GM21526 (cell line): ENCODE results near the gene KAZN.

Experiments
- ATAC-seq: cut with Tn5 transposase; IDR thresholded peaks from one replicate; pipeline ENCODE4 v1.9.1; 2021; ENCODE audit warnings: moderate library complexity; ENCODE audit not compliant: unreplicated experiment, low FRiP score

KAZN gene

DNA sequence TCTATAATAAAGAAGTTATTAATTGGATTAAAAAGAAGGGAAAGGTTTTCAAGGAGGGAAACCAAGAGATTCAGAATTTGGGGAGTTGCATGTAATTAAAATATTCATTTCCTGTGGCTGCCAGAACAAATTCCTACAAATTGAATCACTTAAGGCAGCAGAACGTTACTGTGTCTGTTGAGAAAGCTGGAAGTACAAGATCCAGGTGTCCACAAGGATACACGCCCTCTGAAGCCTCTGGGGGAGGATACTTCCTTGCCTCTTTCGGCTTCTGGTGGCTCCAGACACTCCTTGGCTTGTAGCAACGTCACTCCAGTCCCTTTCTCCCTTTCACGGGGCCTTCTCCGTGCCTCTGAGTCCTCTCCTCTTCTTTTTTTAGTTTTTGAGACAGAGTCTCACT is 67.9 kb downstream of the KAZN start:
- no peak for ATAC-seq

DNA sequence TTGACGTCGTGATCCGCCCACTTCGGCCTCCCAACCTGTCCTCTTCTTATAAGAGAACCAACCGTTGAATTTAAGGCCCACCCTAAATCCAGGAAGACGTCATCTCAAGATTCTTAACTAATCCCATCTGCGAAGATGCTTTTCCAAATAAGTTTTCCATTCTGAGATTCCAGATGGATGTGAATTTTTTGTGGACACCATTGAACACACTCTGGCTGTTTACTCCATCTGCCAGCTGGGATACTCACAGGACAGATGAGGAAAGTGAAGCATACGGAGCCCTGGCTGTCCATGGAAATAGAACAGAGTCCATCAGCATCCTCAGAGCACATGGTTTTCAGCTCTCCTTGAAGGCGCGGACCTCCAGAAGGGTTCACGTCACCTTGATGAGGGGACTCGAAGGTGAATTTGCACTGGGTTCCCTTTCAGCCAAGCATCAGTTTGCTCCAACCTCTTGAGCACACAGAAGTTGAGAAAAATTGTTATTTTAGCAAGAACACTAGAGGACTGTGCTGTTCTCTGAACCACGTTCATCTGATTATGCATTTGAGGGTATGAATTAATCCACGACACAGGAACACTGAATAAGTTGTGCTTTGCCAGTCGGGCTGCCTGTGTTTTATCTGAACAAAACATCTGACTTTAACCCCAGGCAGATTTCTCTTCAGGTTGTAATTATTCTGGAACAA is 68.6 kb downstream of the KAZN start:
- no peak for ATAC-seq

GRCh38 chr1:14667651-14667984 is 69.1 kb downstream of the KAZN start:
- no peak for ATAC-seq

DNA sequence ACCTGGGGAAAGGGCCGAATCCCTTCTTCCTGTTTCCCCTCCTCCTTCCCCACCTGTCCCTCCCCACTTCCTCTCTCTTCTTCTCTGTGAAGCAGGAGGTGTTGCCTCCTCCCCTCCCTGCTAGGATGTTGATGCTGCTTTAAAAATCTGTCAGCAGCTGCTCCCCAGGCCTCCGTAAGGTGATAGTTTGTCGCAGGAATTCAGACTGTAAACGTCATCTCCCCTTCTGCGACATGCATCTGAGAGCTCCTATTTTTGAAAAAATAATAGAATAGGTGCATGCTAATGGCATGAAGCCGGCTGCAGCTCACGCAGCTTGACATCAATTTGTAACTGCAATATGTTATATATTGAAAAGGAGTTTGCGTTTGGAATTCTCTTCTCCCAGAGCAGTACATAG is 70.1 kb downstream of the KAZN start:
- no peak for ATAC-seq

DNA sequence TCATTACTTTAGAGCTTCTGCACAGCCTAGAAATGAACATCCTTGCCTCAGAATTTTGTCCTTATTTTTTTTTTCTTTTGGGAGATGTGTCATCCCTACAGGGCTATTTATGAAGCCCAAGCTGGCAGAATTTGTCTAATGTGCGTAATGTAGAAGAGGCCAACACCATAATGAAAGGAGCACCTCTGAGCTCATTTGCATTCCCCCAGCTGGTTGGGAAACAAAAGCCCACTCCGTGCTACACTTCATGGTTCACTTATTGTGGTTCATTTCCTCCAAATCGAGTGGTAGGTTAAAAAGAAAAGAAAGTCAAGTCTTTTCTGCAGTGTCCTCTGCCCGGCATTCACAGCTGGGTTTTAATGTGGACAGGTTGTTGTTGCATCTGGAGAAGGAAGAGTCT is 73.5 kb downstream of the KAZN start:
- no peak for ATAC-seq

GRCh38 chr1:14674030-14674429 is 75.5 kb downstream of the KAZN start:
- no peak for ATAC-seq

GRCh38 chr1:14676400-14676799 is 77.9 kb downstream of the KAZN start:
- ATAC-seq = no peak

DNA sequence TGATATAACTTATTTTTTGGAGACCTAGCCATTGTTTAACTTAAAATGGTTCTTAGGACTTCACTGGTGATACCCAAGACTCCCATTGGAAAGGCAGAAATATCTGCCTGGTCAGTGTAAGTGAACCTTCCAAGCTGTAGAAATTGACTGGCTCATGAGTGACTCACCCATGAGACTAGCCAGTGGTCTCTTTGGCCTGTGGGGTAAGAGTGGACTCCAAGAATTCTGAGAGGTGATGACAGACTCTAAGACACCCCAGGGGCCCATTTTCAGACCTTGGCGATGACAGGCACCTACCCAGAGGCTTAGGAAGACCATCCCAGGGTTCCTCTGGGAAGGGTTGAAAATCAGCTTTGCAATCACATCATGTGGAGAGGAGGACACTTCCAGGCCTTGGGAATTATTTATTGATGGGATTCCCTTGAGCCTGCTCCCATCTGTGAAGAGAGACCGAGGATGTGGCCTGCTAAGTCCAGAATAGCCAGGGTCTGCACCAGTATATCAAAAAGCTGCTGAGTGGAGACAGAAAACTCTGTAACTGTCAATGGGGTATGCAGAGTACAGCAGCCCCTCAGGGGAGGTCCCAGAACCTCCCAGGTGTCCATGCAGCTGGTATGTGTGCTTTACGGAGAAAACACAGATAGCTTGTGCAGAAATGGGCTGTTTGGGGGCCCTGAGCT is 78.9 kb downstream of the KAZN start:
- no peak for ATAC-seq

- no peak for ATAC-seq
These were observed 79.6 kb downstream of the KAZN start for GRCh38 chr1:14678011-14678638.

DNA sequence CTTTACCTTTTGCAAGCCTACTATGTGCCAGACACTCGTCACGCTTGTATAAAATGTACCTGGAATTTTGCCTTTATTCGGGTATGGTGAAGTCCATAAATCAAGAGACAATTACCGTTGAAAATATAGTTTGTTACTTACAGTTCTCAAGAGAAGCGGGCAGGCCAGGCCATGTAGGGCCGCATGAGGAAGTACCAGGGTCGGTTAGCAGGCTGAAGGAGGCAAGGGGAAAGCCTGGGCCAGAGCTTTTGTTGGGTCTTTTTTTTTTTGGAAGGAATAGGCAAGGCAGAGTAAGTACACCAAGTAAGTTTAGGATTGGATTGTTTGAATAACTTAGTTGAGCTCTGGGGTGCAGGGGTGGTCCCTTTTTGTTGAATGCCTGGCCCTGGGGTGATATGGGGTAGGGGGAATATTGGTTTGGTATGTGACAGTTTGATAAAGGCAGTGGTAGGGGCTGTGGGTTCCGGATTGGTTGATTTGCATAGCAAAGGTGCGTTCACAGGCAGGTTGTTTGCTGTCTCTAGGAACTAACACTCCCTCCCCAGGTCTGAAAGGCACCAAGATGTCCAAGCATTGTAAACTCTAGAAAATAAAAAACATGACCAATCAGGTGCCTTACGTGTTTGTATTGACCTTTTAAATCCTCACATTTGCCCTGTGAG is 80.7 kb downstream of the KAZN start:
- ATAC-seq = no peak

GRCh38 chr1:14681182-14681581 is 82.7 kb downstream of the KAZN start:
- ATAC-seq = no peak

DNA sequence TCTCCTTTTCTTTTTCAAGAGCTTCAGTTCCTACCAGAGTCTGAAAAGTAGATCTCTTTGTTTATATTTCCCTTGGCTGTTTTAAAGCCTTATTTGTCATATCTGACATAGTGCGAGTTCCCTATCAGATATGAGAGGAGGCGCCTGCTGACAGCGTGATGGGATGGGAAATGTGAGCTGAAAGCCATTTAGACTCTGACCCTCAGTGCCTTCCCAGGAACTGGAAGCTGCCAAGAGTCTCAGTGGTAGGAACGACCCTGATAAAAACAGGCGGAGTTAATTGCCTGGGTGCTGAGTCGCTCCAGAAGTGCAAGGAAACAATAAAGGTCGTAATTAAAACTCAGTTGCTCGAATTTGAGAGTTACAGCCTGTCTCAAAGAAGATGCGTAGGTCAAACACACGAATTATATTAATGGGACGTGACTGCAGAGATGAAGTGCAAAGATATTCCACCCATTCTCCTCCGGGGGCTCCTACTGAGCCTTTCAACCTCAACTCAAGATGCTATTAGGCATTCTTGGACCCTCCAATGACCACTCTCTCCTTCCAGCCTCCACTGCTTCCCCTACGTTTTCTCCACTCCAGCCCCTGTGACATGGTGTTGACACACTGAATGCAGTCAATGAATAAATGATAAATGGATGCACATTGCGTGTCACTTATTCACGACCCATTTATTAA is 84.6 kb downstream of the KAZN start:
- no peak for ATAC-seq

DNA sequence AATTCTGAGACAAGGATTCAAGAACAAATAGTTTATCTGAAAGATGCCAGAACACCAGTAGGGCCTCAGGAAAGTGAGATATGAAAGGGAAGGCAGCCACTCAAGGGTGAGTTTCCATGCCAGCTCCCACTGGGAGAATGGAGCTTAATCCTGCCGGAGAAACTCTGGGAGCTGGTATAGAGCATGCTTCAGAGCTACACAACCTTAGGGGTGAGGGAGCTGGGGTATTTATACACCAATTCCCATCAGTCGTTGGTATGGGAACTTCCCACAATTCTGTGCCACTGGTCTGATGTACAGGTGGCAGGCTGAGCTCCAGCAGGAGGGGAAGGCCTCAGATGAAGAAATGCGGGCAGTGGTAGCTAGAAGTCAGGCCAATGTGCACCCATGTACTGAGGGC is 86.6 kb downstream of the KAZN start:
- ATAC-seq = no peak

GRCh38 chr1:14686701-14687100 is 88.2 kb downstream of the KAZN start:
- no peak for ATAC-seq

DNA sequence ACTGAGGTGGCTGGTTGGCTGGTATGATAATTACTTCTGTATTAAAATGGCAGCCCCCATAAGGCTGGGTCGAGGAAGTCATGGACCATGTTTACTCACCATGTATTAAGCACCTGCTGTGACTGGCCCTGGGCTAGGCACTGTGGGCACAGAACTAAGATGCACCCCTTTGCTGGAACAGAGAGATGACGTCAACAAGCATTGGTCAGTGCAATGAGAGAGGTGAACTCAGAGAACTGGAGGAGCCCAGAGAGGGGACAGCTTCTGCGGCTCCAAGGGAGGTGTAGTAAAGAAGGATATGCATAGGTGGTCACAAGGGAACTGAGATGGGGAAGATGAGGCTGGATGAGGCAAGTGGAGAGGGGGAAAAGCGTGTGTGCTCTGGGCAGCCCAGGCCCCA is 88.7 kb downstream of the KAZN start:
- ATAC-seq = no peak

DNA sequence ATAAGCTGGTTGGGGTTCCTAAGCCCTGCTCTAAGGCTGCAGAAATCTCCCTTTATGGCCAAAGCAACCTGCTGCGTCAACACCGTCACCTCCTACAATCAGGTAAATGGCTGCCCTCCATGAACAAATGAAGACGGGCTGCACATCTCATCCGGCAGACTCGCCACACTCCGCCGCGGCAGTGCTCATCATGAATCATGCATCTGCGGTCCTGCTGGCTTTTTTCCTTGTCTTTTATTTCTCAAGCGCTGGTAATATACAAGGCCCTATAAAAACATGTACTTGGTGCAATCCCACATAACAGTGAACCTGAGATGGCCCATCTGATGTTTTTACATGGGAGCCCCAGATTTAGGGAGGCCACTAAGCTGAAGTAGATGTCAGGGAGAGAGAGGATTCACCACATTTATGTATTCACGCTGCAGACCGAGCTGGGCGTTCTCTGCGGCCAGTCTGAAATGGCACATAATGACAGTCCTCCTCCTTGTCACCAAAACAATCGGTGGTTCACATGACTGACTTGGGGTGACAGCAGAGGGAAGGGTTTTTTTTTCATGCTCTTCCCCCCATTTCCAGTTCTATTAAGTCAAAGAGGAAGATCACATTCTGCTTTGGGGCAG is 91.6 kb downstream of the KAZN start:
- ATAC-seq = no peak

GRCh38 chr1:14693949-14694348 is 95.5 kb downstream of the KAZN start:
- no peak for ATAC-seq

DNA sequence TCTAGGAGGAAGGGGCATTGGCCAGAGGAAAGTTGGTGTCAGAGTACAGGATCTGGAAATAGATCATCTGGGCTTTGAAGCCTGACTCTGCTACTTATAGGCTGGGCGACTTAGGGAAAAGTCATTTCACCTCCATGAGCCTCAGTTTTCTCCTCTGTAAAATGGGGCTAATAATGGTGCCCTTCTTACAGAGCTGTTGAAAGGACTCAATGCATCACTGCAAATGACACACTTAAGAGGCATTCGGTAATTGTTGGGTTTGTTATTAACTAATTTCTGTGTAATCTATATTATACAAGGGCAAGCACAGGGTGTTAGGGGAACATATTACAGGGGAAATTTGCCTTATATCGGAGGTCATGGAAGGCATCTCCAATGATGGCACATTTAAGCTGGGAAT is 96.1 kb downstream of the KAZN start:
- ATAC-seq = no peak

- no peak for ATAC-seq
These were observed 98.3 kb downstream of the KAZN start for GRCh38 chr1:14696761-14697160.

- no peak for ATAC-seq
These were observed 98.9 kb downstream of the KAZN start for GRCh38 chr1:14697353-14697752.

GRCh38 chr1:14698314-14698713 is 99.8 kb downstream of the KAZN start:
- ATAC-seq = no peak
